GM18867 (cell line): ENCODE results near the gene PVALEF.

ENCODE experiments used
- ATAC-seq: cut with Tn5 transposase; IDR thresholded peaks from one replicate; pipeline ENCODE4 v1.9.1; 2021; ENCODE audit warnings: mild to moderate bottlenecking, moderate library complexity; ENCODE audit not compliant: unreplicated experiment

Gene PVALEF

DNA sequence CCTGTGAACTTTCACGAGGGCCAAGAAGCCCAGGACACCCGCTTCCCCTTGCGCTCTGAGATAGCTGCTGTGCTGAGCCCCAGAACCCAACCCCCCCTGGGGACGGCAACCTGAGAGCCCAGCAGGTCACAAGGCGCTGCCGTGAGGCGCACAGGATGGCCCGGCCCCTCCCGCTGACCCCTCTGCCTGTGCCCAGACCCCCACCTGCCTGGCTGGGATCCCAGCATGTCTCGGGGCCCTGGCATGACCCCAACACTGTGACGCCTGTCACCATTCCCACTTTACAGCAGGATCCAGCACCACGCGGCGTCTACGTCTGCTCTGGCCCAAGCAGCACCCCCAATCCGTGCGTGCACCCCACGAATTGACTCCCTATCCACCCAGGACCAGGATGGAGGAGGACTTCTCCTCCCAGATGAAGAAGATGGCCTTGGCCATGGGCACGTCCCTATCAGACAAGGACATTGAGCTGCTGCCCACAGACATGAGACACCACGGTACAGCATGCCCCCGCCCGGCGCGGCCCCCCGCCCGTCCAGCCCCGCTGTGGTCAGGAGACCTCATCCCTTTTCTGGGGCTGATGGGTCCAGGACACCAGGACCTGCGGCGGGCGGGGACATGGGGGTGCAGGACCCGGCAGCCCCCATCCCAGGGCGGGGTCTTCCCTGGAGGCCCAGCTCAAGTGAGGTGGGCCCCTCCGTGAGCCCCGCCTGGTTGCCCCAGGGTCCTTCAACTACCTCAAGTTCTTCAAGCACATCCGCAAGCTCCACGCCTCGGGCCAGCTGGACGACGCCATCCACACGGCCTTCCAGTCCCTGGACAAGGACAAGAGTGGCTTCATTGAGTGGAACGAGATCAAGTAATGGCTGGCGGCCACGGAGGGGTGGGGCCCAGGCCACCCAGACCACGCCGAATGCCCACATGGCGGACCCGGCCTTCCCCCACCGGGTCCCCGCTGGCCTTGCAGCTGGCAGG lies 15.8 kb downstream of the PVALEF start:
- ATAC-seq = no peak

DNA sequence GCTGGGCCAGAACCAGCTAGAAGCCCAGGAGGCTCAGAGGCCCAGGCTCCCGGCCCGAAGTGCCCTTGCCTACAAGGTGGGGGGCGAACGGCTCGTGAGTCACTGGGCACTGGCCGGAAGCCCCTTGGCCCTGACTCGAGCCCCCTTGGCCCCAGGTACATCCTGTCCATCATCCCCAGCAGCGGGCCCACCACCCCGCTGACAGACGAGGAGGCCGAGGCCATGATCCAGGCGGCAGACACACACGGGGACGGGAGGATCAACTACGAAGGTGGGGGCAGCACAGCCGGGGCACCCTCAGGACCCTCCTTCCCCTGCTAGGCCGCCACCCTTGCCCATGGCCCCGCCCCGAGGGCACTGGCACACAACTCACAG lies 16.5 kb downstream of the PVALEF start:
- ATAC-seq = no peak

DNA sequence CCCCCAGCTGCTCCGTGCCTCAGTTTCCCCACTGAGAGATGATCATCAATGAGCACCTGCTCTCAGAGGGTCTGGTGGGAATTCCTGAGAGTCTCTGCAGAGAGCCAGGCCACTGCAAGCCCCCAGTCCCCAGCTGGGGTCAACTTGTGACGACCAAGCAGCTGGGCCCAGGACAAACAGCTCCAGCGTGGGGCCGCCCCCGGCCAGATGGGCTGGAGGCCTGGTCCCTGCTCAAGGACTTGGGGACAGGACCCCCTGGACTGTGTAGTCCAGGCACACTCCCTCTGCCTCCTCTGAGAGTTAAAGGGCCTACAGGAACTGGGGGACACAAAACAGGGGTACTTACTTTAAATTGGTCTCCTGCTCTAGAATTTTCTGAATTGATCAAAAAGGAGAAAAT lies 17.3 kb downstream of the PVALEF start:
- ATAC-seq = no peak

DNA sequence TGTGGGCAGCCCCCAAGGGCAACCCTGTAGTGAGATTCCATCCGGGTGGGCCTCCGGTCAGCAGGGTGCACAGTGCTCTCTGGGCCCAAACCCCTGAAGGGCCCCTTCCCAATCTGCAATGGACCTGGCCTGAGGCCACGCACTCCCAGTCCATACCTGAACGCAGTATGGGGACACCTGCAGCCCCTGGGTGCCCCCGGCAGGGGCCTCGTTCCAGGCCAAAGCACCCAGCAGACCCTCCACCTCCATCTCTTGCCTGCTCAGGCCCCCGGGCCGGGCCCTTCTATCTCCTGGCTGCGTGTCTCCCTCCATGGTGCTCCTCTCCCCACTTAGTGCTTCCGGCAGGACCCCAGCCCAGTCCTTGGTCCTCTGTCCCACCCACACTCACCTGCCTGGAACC lies 18.0 kb downstream of the PVALEF start:
- ATAC-seq = no peak

DNA sequence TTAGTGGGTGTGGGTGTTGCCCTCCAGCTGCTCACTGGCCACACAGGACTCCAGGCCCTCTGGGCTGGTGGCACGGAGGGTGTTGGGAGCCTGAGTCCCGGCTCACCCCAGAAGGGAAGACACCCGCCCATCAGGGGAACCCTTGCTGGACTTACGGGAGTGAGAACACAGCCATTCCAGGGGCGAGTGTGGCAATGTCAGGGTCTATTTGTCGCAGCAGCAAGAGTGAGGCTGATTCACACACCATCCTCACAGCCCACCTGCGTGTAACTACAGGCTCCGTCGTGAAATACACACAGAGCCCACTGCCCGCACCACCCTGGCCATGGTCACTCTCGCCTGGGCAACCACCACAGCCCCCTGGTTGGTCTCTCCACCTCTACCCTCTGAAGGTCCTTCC lies 18.5 kb downstream of the PVALEF start:
- no peak for ATAC-seq

DNA sequence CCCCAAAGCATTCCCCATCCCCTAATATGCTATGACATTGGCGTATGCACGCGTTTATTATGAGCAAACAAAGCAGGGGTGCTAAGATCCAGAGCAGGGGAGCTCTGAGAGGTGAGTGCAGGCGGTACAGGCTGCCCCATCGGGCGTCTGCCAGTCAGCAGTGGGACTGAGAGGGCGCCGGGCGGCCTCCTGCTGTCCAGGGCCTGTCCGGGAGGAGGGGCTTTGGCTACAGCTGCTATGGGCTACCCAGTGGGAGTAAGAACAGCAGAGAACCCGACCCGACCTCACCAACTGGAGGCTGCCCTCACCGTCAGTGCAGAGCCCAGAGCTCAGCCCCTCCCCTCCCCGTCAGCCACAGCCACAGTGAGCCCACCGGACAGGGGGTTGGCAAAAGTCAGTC lies 19.2 kb downstream of the PVALEF start:
- ATAC-seq = no peak

DNA sequence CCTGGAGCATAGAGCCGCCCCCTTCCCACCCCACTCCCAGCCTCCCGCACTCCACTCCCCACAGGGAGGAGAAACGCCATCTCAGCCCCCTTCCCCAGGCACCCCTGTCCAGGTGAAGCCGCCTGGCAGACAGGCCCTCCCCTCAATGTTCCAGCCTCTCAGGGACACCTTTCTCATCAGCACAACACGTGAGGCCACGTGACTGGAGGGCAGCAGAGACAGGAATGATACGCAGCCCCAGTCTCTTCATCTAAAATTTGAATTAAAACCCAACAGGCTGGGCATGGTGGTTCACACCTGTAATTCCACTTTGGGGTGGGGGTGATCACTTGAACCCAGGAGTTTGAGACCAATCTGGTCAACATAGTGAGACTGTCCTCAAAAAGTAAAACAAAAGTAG lies 20.9 kb downstream of the PVALEF start:
- no peak for ATAC-seq

DNA sequence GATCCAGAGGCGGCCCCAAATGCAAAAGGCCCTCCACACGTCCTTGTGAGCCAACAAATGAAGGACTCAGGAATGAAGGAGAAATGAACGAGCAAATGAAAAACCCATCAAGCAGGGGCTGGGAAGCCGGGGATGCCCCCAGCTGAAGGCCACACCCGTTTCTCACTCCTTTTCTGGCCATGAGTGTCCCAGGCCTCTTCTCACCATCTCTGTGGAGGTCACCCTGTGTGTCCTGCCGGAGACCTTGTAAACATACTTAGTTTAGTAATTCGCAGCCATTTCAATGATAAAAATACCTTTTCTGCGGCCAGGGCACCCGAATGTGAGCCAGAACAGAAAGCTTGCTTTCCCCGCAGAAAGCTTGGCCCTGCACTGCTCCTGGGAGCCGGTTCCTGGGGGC lies 21.8 kb downstream of the PVALEF start:
- no peak for ATAC-seq

DNA sequence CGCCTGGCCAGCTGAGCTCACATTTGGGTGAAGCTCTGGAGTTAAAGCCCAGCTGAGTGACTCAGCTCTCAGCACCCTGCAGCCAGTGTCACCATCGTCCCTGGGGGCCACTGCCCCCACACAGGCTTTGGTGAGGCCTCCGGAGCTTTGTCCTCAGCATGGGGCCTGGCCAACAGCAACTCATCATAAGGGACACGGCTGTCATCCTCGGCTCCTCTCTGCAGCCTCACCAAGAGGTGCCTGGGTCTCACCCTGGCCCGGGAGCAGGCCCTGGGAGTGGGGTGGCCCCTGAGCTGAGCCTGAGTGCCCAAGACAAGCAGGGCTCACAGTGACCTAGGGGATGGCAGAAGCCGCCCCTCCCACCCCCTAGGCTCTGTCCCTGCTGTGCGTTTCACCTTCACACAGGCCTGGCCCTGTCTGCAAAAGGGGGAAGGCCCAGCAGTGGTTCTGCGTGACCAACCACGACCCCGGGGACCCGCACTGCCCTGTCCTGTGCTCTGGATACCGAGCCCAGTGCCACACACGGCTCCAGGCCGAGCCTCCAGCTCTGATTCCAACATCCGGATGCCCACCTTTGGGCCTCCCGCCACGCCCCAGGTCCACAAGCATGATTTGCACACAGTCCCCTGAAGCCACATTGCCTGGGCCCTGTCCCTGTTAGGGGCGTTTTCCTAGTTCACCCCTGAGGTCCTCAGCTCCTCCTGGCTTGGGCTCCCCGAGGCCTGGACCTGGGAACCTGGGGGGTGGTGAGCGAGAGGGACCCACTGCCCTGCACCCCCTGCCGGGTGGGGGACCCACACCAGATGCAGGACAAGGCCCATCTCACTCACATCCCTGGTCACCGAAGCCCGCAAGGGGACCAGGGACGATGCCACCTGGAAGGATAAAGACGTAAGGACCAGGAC lies 22.5 kb downstream of the PVALEF start:
- no peak for ATAC-seq

DNA sequence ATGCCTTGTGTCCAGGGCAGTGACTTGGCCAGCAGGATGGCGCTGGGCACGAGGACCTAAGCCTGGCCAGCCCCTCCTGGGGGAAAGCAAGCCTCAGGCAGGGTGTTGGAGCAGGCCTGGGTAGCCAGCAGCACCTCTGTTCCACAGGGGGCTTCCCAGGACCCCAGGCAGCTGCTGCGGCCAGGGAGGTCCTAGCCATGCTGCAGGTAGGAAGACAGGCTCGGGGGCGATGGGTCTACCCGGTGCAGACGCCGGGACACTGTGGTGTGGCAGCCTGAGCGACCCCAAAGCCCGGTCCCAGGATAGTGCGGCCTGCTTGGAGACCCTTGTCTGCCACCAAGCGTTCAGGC lies 23.2 kb downstream of the PVALEF start:
- ATAC-seq = no peak

DNA sequence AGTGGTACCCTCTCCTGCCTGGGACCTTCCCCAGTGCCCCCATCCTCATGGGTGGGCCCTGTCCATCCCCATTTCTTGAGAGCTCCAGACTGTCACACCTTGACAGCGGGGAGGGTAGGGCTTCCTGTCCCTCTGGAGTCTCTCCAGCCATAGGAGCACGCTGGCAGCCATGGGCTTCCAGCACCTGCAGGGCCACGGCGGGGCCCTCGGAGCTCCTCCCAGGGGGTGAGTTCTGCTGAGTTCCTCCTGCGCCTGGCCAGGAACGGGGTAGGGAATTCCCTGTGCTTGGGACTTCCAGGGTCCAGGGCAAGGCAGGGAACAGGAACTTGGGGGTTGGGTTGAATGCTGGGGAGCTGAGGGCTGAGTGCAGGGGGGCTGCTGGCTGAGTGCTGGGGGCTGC lies 23.7 kb downstream of the PVALEF start:
- no peak for ATAC-seq

DNA sequence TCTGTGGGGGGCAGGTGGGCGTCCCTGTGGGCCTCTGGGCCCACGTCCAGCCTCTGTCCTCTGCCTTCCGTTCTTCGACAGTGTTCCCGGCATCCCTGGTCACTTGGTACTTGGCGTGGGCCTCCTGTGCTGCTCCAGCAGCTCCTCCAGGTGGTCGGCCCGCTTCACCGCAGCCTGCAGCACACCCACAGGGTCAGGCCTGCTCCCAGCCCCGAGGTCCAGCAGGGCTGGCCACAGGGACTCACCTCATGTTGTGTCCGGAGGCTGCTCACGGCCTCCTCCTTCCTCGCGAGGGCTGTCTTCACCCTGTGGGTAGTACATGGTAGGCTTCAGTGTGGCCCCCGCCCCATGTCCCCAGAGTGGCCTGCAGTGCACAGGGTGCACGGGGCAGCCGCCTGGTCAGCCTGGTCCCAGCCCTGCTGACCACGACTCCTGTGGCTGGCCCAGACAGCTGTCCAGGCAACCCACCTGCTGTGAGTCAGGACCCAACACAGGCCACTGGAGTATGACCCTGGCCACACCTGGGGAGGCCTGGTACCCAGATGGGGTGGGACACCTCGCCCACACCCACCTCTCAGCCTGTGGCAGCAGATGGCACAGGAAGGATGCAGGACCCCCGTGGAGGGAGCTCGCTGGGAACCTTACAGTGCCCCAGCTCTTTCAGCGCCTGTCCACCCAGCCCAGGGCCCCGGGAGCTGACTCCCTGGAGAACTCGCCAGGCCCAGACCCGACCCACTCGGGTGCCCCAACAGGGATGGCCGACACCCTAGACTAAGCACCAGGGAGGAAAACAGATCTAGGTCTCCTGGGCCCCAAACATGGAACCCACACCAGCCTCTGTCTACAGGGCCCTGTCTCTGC lies 24.6 kb downstream of the PVALEF start:
- ATAC-seq = no peak

DNA sequence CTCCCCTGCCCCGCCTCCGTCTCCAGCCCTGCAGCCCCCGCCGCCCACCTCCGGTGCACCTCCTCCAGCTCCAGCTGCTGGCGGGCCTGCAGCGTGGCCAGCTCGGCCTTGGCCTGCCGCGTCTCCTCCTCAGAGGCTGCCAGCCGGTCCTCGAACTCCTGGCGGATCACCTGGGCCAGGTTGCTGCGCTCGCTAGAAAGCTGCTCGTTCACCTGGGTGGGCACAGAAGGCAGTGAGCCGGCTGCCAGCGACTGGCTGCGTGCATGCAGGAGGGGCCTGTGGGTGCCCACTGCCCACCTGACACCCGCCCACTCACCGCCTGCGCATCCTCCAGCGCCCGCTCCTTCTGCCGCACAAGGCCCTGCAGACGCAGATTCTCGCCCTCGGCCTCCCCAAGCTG lies 25.3 kb downstream of the PVALEF start:
- ATAC-seq = no peak

DNA sequence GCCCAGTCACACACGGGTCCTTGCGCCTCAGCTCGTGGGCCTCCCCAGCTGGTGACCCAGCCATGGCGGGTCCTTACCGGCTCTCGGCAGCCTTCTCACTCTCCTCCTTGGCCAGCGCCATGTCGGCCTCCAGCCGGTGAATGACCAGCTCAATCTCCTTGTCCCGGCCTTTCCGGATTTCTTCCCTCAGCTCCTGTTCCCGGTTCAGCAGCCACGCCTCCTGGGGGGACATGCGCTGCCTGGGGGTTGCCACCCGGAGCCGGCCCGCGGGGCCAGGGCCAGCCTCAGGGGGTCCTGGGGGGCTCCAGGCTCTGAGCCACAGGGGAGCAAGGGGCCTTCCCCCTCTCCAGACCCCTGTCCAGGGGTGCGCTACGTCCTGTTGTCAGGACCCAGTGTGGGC lies 25.8 kb downstream of the PVALEF start:
- no peak for ATAC-seq

DNA sequence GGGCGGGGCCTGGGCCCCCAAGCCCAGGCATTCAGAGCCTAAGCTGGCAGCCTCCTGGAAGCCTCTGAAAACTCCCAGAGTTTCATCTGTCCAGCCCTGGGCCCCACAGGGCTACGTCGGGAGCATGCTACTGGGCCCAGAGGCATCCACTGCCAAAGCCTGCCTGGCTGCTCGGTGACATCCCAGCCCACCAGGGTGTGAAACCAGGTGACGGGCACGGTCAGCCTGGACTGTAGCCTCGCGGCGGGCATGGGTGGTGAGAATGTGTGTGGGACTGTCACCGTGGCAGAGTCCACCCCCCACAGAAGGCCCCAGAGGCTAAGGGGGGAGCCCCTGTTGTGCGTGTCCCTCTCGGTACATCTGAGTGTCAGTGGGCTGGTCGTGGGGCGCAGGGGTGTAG lies 26.3 kb downstream of the PVALEF start:
- ATAC-seq = no peak

DNA sequence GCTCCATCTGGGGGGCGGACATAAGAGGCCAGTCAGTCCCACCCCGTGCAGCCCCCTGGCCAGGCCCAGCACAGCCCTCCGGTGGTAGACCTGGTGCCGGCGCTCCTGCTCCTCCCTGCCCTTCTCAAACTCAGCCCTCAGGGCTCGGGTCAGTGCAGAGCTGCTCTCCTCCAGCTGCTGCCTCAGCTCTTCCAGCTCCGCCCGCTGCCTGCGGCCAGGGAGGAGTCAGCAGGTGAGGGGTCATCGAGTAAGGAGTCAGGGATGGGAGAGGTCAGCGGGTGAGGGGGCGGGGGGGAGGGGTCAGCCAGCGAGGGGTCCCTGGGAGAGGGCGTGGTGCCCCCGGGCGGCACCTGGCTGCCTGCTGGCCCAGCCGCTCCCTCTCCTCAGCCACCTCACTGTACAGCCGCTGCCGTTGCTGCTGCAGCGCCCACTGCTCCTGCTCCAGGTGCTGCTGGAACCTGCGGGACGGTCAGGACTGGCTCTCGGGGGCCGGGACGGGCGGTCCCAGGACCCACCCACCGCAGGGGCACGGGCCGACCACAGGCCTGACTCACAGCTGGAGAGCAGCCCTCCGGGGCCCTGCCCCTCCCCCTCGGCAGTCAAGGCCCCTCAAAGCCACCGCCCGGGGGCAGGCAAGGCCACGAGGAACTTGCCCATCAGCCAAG lies 27.2 kb downstream of the PVALEF start:
- no peak for ATAC-seq

DNA sequence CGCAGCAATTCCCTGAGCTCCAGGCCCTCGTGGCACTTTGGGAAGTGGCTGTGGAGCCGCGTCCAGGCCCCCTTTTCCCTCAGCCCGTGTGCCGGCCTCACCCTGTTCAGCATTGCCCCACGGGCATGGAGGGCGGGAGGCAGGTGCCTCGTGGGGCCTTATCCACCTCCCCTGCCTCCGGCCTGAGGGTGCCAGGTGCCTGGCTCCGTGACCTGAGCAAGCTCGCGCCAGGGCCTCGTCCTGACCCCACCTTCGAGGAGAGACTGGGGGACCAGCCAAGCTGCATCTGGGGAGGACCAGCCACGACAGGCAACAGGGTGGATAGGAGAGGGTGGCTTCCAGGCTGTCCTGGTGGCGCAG lies 27.7 kb downstream of the PVALEF start:
- no peak for ATAC-seq

DNA sequence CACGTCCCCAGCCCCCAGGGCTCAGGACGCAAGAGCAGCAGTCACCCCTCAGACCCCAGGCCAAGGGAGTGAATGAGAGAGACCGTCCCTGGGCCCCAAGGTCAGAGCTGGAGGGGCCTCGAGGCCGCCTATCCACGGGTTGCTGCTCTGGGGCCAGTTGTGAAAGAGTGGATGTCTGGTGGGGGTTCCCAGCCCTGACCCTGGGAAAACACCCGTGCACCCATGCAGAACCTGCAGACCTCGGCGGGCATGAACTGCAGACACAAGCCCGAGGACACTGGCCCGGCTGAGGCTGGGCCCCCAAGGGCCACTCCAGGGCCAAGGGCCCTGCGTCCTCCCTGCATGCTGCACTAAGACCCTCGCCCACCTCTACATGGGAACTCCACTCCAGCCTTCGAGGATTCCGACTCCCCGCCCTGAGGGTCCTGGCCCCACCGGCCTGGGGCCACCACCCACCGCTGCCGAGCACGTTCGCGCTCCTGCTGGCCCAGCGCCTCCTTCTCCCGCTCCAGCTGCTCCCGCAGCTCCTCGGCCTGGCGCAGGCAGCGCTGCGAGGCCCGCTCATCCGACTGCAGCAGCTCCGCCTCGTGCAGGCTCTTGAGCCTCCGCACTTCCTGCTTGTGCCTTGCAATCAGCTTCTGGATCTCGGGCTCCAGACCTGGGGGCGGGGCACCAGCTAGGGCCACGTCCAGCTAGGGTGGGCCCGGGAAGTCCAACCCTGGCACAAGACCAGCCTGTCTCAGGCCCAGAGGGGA lies 28.3 kb downstream of the PVALEF start:
- ATAC-seq = no peak

DNA sequence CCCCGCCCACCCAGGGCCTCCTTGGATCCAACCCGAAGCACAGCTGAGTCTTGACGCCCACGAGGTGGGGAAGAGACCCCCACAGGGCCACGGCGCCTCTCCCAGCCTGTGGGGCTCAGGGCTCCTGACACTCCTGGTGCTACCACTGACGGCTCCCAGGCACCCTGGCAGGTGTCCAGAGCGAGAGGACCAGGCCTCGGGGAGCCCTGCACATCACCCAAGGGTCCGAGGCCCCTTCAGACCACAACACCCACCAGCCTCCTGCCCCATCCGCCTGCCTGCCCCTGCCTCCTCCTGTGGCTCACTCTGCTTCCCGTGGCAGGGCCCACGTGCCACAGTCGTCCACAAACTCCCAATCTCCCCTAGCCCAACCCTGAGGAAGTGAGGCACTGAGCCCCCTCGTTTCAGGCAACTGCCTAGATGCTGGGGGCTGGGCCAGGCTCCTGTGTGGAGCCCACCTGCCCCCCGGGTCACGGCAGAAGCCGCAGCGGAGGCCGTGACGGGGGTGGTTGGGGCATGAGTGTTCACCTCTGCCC lies 29.0 kb downstream of the PVALEF start:
- no peak for ATAC-seq
